IPS DF 6.9 (cell line): ENCODE data around the gene MOB1B.
"Not testable (repeated sequence)": the region's sequence is repeated elsewhere in the genome, so short reads cannot be mapped to it uniquely, and the experiment has no call there.

ENCODE experiments used
- DNase-seq: peaks from one replicate; pipeline ENCODE4 v3.0.0-alpha.2; 2013; ENCODE audit warnings: low read depth, low spot score
- H3K27ac ChIP-seq: one replicate; pipeline ENCODE4 v1.5.1; 2013; ENCODE audit warnings: low read length, control low read depth
- H3K27me3 ChIP-seq: 2 replicates; pipeline ENCODE4 v1.6.1; 2013; ENCODE audit warnings: mild to moderate bottlenecking, low read length; ENCODE audit not compliant: control insufficient read depth, insufficient read depth
- H3K36me3 ChIP-seq: 2 replicates; pipeline ENCODE4 v1.6.1; 2013; ENCODE audit warnings: low read length; ENCODE audit not compliant: control insufficient read depth, insufficient read depth
- H3K4me1 ChIP-seq: 2 replicates; pipeline ENCODE4 v1.6.1; 2013; ENCODE audit warnings: low read length; ENCODE audit not compliant: control insufficient read depth, insufficient read depth
- H3K4me3 ChIP-seq: 2 replicates; pipeline ENCODE4 v1.5.1; 2013; ENCODE audit warnings: mild to moderate bottlenecking, low read length
- H3K9me3 ChIP-seq: 2 replicates; pipeline ENCODE4 v1.6.1; 2013; ENCODE audit warnings: low read length, inconsistent platforms; ENCODE audit not compliant: control insufficient read depth, insufficient read depth
- WGBS: extraction: QIAGEN DNeasy Blood & Tissue Kit; methylation state at CpG from one replicate; pipeline ENCODE4 v1.1.7; 2013; ENCODE audit warnings: mixed read lengths, missing lambda C conversion rate; ENCODE audit not compliant: insufficient read length, insufficient coverage; 5-methylcytosine and 5-hydroxymethylcytosine counted together

MOB1B gene

DNA sequence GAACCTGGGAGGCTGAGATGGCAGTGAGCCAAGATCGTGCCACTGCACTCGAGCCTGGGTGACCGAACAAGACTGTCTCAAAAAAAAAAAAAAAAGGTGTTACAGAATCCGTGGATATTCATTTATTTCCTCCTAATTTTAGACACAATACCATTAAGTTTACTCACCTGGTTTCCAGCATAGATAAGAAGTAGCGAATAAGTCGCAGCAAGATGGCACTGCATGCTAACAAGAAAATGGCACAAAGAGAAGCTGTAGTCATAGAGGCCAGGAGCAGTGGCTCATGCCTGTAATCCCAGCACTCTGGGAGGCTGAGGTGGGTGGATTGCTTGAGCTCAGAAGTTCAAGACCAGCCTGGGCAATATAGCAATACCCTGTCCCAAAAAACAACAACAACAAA is 17.0 kb upstream of the MOB1B start:
- no peaks in the 10 kb centered on the region for H3K27me3 ChIP-seq
- H3K4me3 ChIP-seq: no peak overlapping the region
- H3K9me3 ChIP-seq: no peaks in the 10 kb centered on the region
- H3K36me3 ChIP-seq: no peaks in the 10 kb centered on the region
- H3K4me1 ChIP-seq: no peaks in the 10 kb centered on the region; the same call in 1 of the 2 replicates
- H3K27ac ChIP-seq: no peak overlapping the region
- no peak for DNase-seq
- no CpG with 5 or more reads among the region's 6 CpGs for WGBS

DNA sequence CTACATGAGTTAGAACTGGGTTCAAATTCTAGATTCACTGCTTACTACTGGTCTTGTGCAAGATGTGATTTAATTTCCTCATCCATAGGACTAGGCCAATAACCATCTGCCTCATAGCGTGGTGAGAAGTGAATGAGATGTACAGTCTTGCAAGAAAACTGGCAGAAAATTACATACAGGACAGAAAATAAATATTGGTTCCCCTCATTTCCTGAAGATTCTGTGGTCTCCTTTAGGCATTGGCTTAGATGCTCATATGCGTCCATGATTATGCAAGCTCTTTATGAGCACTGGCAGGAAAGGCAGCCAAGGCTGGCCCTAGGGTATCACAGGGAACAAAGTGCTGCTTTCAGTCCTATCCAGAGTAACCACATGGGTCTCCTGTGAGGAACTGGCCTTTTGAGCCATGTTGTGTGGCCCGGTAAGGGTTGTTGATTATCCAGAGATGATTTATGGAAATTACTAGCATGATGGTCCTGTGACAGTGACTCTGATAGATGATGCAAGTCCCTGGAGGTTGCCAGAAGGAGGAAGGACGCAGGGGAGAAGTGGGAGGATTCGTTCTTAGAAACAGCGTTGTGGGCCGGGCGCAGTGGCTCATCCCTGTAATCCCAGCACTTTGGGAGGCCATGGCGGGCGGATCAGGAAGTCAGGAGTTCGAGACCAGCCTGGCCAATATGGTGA is 9.9 kb upstream of the MOB1B start:
- no peak overlapping the region for H3K27ac ChIP-seq
- no peaks in the 10 kb centered on the region; the same call in 1 of the 2 replicates for H3K4me1 ChIP-seq
- H3K36me3 ChIP-seq: no peaks in the 10 kb centered on the region
- no CpG with 5 or more reads among the region's 11 CpGs for WGBS
- H3K4me3 ChIP-seq: no peak overlapping the region
- H3K27me3 ChIP-seq: no peaks in the 10 kb centered on the region
- no peak for DNase-seq
- no peaks in the 10 kb centered on the region for H3K9me3 ChIP-seq

DNA sequence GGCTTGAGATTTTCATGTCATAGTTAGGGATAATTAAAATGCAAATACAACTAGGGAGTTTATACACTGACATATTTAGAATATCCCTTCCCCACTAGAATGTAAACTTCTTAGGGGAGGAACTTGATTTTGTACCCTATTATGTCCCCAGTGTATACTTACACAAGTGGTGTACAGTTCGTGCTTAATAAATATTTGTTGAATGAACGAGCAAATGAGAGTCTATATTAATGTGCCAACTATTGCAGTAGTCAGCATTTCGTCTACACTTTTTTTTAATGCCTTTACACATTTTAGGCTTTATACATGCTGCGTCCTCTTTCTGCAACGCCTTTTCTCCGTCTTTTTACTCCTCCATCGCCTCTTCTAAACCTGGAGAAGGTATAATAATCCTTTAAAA is 8.4 kb upstream of the MOB1B start:
- no peaks in the 10 kb centered on the region for H3K4me1 ChIP-seq
- no CpG with 5 or more reads among the region's 7 CpGs for WGBS
- no peak for DNase-seq
- no peaks in the 10 kb centered on the region for H3K9me3 ChIP-seq
- no peak overlapping the region for H3K27ac ChIP-seq
- no peaks in the 10 kb centered on the region for H3K36me3 ChIP-seq
- H3K27me3 ChIP-seq: no peaks in the 10 kb centered on the region
- H3K4me3 ChIP-seq: no peak overlapping the region

DNA sequence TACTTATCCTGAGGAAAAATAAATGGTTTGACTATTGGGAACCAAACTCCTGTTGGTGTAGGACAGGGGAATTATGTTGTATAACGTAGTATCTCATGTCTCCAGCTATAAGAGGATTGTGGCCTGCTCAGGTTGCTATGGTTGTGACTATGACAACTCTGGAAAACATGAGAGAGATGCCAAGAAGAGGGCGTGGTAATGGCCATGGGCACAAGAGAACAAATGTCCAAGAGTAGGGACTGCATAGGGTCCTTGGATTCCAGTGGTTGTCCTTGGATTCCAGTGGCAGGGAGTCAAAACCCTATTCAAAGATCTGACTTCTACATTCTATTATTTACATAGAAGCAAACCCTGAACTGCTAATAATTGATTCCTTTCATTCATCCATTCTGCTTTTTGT is 6.8 kb upstream of the MOB1B start:
- no peaks in the 10 kb centered on the region for H3K27me3 ChIP-seq
- H3K27ac ChIP-seq: no peak overlapping the region
- no peak overlapping the region for H3K4me3 ChIP-seq
- no CpG with 5 or more reads among the region's 2 CpGs for WGBS
- no peaks in the 10 kb centered on the region for H3K9me3 ChIP-seq
- H3K36me3 ChIP-seq: no peaks in the 10 kb centered on the region
- no peak for DNase-seq
- H3K4me1 ChIP-seq: no peaks in the 10 kb centered on the region

GRCh38 chr4:70895811-70896491 is 6.2 kb upstream of the MOB1B start:
- no peaks in the 10 kb centered on the region for H3K4me1 ChIP-seq
- DNase-seq: no peak
- no peak overlapping the region for H3K4me3 ChIP-seq
- no peaks in the 10 kb centered on the region for H3K9me3 ChIP-seq
- WGBS: no CpG with 5 or more reads among the region's 5 CpGs
- H3K36me3 ChIP-seq: no peaks in the 10 kb centered on the region
- H3K27me3 ChIP-seq: no peaks in the 10 kb centered on the region
- no peak overlapping the region for H3K27ac ChIP-seq

DNA sequence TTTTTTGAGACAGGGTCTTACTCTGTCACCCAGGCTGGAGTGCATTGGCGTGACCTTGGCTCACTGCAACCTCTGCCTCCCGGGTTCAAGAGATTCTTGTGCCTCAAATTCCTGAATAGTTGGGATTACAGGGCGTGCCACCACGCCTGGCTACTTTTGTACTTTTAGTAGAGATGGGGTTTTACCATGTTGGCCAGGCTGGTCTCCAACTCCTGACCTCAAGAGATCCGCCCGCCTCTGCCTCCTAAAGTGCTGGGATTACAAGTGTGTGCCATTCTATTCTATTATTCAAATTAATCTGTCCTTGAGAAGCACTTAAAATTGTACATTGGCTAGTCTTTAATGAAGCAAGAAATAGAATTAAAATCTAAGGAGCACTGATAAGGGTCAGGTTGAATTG is 3.6 kb upstream of the MOB1B start:
- WGBS: no CpG with 5 or more reads among the region's 6 CpGs
- not testable (repeated sequence) for H3K4me3 ChIP-seq

GRCh38 chr4:70901607-70901983 is 574 bp upstream of the MOB1B start:
- Histone ChIP-seq H3K27ac (no peak overlapping the region), H3K36me3 (no peaks in the 10 kb centered on the region), H3K4me3 (peak overlapping the region; percentile 76; the same call in 1 of the 2 replicates), H3K9me3 (no peaks in the 10 kb centered on the region), H3K27me3 (no peaks in the 10 kb centered on the region), H3K4me1 (no peaks in the 10 kb centered on the region; the same call in 1 of the 2 replicates)
- WGBS: no CpG with 5 or more reads among the region's 8 CpGs
- no peak for DNase-seq

More for the DNA sequence above, 3.6 kb upstream of the MOB1B start:
- DNase-seq, H3K27me3 ChIP-seq, H3K4me1 ChIP-seq, H3K36me3 ChIP-seq, H3K9me3 ChIP-seq, H3K27ac ChIP-seq: not testable (repeated sequence)

GRCh38 chr4:70902577-70903290 is 565 bp downstream of the MOB1B start:
- Histone ChIP-seq H3K4me3 (peak overlapping the region; percentile 76; the same call in 1 of the 2 replicates), H3K36me3 (no peaks in the 10 kb centered on the region), H3K27ac (no peak overlapping the region), H3K27me3 (no peaks in the 10 kb centered on the region), H3K9me3 (no peaks in the 10 kb centered on the region), H3K4me1 (no peaks in the 10 kb centered on the region; the same call in 1 of the 2 replicates)
- WGBS: no CpG with 5 or more reads among the region's 48 CpGs
- no peak for DNase-seq

GRCh38 chr4:70903291-70903603 is 1.1 kb downstream of the MOB1B start:
- Histone ChIP-seq H3K4me1 (no peaks in the 10 kb centered on the region; the same call in 1 of the 2 replicates), H3K27ac (no peak overlapping the region), H3K27me3 (no peaks in the 10 kb centered on the region), H3K9me3 (no peaks in the 10 kb centered on the region), H3K36me3 (no peaks in the 10 kb centered on the region), H3K4me3 (peak overlapping the region; percentile 76; the same call in 1 of the 2 replicates)
- WGBS: no CpG with 5 or more reads among the region's 5 CpGs
- no peak for DNase-seq

- H3K4me1 ChIP-seq: no peaks in the 10 kb centered on the region
- no peaks in the 10 kb centered on the region for H3K36me3 ChIP-seq
- no peaks in the 10 kb centered on the region for H3K27me3 ChIP-seq
- H3K9me3 ChIP-seq: no peaks in the 10 kb centered on the region
- H3K4me3 ChIP-seq: no peak overlapping the region
- WGBS: no CpG with 5 or more reads among the region's 3 CpGs
- DNase-seq: no peak
- H3K27ac ChIP-seq: no peak overlapping the region
Observed at GRCh38 chr4:70908993-70909556, 6.9 kb downstream of the MOB1B start.
